22Rv1 (cell line): Measurements from ENCODE around the gene DAZAP2.
A peak's percentile ranks its signal among the peaks of the same experiment; 100 is the strongest.

Experiments used
- H3K27ac ChIP-seq: fragments of 450-650 bp; 2 replicates; pipeline ENCODE4 v1.5.1; 2017
- ZFX ChIP-seq: fragments of 450-650 bp; IDR thresholded peaks from 2 replicates; pipeline ENCODE4 v1.6.1; 2017; ENCODE audit warnings: antibody characterized with exemption, borderline replicate concordance
- TF ChIP-seq, protein P1 (sequence below): fragments of 450-650 bp; IDR thresholded peaks from 2 replicates; pipeline ENCODE4 v1.5.1; 2017; ENCODE audit warnings: mild to moderate bottlenecking

DAZAP2 gene, protein sequence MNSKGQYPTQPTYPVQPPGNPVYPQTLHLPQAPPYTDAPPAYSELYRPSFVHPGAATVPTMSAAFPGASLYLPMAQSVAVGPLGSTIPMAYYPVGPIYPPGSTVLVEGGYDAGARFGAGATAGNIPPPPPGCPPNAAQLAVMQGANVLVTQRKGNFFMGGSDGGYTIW

DNA sequence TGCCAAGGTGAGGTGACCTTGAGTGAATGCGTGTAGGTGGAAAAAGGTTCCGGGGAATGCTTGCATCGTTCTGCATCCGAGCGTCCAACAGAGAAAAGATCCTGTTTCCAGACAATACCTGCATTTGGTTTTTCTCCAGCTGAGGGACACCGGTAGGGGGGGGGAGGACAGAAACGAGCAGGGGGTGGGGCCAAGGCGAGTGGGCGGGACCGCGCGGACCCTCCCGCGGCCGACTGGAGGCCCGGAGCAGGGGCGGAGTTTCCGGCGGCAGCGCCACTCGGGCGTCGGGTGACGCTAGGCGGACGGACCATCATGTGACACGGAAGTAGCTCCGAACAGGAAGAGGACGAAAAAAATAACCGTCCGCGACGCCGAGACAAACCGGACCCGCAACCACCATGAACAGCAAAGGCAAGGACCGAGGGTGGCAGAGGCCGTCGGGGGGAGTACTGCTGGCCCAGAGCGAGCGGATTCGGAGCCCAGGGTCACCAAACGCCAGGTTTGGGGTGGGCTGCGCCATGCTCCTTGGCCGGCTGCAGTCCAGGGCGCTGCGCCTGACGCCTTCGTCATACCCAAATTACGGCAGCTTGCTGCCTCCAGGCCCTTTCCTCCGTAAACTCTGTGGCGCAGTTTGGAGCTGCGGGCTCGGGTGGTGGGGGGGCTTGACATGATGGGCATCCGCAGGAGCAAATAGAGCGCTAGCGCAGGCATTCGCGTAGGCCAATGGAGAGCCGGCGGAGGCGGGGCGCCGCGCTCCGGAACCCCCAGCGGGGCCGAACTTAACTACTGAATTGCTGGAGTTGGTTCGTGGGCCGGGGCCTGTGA, at the start of gene DAZAP2:
TSS of gene DAZAP2 (plus strand) at position 317 of the 825 bp plus-strand sequence. CDS start at position 399, 82 bp downstream.
- TF ChIP-seq ZFX, result no peak
- TF ChIP-seq, protein P1, sequence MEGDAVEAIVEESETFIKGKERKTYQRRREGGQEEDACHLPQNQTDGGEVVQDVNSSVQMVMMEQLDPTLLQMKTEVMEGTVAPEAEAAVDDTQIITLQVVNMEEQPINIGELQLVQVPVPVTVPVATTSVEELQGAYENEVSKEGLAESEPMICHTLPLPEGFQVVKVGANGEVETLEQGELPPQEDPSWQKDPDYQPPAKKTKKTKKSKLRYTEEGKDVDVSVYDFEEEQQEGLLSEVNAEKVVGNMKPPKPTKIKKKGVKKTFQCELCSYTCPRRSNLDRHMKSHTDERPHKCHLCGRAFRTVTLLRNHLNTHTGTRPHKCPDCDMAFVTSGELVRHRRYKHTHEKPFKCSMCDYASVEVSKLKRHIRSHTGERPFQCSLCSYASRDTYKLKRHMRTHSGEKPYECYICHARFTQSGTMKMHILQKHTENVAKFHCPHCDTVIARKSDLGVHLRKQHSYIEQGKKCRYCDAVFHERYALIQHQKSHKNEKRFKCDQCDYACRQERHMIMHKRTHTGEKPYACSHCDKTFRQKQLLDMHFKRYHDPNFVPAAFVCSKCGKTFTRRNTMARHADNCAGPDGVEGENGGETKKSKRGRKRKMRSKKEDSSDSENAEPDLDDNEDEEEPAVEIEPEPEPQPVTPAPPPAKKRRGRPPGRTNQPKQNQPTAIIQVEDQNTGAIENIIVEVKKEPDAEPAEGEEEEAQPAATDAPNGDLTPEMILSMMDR, result peak; percentile 26; the same call in 1 of the 2 replicates
- H3K27ac ChIP-seq, result peak within 1 kb of the TSS; percentile 99

DNA sequence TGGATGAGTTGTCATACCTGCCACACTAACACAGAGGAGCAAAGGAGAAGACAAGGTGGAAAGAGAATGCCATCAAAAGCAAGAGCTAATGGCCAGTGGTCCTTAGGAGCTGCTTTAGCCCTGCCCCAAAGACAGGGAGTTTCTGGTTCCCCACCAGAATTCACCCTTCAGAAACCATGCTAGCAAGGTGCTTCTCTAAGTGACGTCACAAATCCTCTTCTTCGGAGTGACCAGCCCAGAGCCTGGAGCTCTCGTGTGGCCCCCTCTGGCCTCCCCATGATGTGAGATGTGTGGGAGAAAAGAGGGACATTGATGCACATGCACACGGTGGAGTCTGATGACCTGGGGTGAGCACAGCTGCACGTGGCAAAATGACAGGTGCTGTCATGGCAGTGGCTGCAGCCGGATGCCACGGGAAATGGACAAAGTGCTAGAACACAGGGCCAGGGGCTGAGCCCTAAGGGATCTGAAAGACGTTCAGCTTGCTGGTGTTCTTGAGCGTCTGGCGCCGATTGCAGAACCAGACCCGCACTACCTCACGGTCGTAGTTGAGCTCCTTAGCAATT, 48.8 kb upstream of the DAZAP2 start:
- H3K27ac ChIP-seq, result peak overlapping the region; percentile 57
- TF ChIP-seq, protein P1, result no peak
- TF ChIP-seq ZFX, result no peak

DNA sequence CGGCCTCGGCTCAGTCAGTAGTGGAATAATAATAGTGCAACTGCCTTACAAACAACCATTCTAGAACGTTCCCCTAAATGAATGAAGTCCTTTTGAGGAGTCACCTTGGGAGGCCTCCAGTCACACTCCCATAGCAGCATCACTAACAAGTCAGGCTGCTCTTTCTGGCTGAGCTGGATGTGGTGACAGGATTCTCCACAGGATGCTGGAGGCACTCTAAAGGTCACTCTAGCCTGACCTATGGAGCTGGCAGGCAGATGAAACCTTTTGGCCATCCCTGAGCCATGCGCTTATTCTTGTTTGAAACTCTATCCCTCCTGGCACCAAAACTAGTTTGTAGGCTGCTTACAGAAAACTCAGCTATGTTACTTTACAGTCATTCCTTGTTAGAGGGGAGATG, 47.8 kb upstream of the DAZAP2 start:
- no peak overlapping the region for H3K27ac ChIP-seq
- TF ChIP-seq ZFX, result no peak
- TF ChIP-seq, protein P1, result no peak

DNA sequence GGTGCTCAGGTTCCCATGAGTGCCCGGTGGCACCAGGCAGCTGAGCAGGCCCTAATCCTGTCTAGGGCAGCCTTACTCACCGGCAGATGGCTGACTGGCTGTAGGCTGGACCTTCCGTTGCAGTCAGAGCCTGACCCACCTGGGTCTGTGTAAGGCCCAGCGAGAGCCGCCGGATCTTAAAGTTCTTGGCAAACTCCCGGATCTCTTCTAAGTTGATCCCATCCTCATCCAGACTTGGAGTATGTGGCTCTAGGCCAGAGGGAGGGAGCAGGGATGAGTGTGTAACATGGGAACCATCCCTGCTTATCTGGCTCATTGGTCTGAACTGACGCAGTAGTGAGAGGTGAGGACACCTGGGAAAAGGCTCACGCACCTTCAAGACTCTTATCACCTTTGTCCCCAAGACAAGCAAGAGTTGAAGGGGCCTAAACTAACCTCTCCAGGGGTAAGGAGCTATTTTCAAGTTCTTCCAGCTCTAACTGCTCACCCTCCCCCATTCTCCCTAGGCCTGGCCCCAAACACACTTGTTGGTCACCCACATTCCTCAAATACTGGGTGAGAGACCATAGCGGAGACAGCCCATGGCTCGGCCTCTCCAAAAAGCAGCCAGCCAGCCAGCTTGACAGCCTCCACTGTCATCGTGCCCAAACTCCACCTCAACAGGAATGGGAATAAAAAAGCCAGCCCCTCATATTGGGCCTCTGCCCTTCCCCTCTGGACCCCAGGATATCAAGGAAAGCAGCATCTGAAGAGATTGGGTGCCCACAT, 46.9 kb upstream of the DAZAP2 start:
- TF ChIP-seq, protein P1, result no peak
- no peak for TF ChIP-seq ZFX
- H3K27ac ChIP-seq, result 0 out of 2 replicates have a peak overlapping the region, but pooled peaks have one; percentile 6

DNA sequence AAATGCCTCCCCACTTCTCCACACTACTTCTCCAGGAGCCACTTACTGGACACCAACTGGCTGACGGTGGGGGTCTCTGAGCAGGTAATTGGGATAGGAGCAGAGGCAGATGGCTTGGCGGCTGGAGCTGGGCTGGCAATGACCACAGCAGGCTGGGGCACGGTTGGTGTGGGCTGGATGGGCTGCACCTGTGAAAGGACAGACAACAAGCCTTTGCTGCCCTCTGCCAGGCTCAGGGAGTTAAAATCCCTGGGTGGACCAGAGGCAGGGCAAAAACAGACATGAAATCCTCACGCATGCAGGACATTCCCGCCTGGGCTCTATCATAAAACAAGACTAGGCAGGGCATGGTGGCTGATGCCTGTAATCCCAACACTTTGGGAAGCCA, 46.3 kb upstream of the DAZAP2 start:
- H3K27ac ChIP-seq, result 0 out of 2 replicates have a peak overlapping the region, but pooled peaks have one; percentile 6
- no peak for TF ChIP-seq ZFX
- TF ChIP-seq, protein P1, result no peak

DNA sequence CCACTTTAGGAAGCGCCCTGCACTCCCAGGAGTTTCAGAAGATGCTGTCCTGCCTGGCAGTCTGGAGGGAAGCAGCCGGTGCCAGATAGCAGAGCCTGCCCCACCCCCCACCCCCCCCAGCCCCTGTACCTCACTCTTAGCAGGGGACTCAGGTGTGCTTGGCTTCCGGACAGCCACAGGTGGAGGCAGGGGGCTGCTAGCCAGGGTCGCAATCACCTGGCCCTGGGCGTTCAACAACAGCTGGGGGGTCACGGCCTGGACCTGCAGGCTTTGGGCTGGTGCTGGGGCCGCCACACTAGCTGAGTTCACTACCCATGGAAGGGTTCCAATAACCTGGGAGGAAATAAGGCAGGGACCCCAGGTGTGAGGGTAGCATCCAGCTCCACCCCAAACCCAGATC, 42.8 kb upstream of the DAZAP2 start:
- H3K27ac ChIP-seq, result no peak overlapping the region
- TF ChIP-seq, protein P1, result no peak
- no peak for TF ChIP-seq ZFX
